Measurements from ENCODE around the gene THBD.

The THBD gene

DNA sequence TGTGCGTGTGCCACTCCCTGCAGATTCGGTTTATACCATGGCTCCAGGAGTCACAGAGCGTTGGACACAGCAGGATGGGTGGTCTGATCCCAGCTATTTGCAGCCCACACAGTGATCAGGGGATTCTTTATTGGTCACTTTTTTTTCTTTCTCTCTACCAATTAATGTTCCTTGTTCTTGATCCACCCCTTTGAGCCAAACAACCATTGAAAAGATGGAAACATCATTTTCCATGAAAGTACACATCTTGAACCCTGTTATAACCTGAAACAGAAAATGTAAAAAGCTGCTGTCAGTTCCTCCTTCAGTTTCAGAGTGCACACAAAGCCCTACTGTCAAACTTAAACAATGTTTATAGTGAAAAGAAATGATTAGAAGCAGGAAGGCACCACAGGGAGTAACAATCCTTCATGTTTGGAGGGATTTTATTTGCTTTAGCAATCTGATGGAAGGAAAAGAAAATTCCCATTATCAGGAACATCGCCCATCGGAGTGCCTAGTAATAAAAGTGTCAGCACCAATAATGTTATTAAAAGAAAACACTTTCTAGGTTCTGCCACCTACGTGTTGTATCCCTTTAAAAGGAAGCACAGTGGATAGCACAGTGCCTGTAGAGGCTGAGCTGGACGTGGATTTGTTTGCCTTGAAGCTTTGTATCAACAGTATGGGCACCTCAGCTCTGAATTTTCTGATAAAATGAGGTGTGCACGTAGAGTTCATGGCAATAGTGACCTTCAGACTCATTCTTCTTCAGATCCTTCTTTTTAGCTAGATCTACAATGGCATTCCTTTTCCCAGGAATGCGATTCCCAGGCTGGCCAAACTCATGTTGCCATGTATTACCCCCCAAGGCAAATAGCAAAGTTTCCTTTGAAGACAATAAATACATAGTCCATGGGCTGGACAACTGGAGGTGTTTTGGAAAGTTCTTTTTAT is 16.1 kb upstream of the THBD start:
- no peaks in the 10 kb centered on the region for H3K36me3 Mint-ChIP-seq (ENCODE audit: insufficient read depth)
- no peak for ATAC-seq (replicated peaks; ENCODE audit: extremely low read depth, poor library complexity, severe bottlenecking)
- no peak for DNase-seq (ENCODE audit: low spot score in 2 of 2)
- no peaks in the 10 kb centered on the region for H3K9me3 Mint-ChIP-seq
- H3K4me3 Mint-ChIP-seq = no peak overlapping the region
- no peaks in the 10 kb centered on the region for H3K4me1 Mint-ChIP-seq
- peaks cover 13% of the 10 kb centered on the region for H3K27me3 Mint-ChIP-seq
- no peak overlapping the region for H3K27ac Mint-ChIP-seq (ENCODE audit: low read depth)

DNA sequence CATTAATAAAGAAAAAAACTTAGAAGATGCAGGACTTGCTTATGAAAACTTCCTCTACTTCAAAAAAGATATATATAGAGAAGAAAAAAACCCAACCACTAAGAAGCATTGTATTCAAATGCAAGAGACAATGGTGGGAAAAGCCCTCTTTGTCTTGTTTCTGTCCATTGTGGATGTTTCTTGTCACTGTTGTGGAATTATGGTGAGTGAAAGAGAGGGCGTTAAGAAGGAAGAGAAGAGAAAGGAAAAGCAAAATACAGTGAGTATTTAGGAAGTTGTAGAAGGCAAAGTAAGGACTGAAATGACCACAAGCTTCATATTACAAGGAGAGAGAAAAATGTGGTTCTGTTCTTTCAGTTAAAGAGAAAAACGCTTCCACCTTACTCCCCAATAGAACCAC is 14.1 kb upstream of the THBD start:
- no peak for DNase-seq (ENCODE audit: low spot score in 2 of 2)
- no peak overlapping the region for H3K4me3 Mint-ChIP-seq
- no peak overlapping the region for H3K27ac Mint-ChIP-seq (ENCODE audit: low read depth)
- H3K27me3 Mint-ChIP-seq = peaks cover 13% of the 10 kb centered on the region
- H3K9me3 Mint-ChIP-seq = no peaks in the 10 kb centered on the region
- H3K36me3 Mint-ChIP-seq (ENCODE audit: insufficient read depth) = no peaks in the 10 kb centered on the region
- no peaks in the 10 kb centered on the region for H3K4me1 Mint-ChIP-seq
- ATAC-seq (replicated peaks; ENCODE audit: extremely low read depth, poor library complexity, severe bottlenecking) = no peak

DNA sequence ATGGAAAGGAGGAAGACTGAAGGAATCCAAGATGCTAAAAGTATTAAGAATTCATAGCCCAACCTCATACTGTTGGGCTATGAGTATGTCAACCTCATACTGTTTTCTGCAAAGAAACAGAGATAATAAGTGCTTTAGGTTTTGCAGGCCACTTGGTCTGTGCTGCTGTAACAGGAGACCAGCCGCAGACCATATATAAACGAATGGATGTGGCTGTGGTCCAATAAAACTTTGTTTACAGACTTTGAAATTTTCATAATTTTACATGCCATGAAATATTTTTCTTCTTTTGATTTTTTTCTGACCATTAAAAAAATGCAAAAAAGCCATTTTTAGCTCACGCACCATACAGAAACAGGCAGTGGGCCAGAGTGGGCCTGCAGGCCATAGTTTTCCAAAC is 13.7 kb upstream of the THBD start:
- no peaks in the 10 kb centered on the region for H3K36me3 Mint-ChIP-seq (ENCODE audit: insufficient read depth)
- ATAC-seq (replicated peaks; ENCODE audit: extremely low read depth, poor library complexity, severe bottlenecking) (no peak), DNase-seq (ENCODE audit: low spot score in 2 of 2) (no peak)
- peaks cover 13% of the 10 kb centered on the region for H3K27me3 Mint-ChIP-seq
- no peaks in the 10 kb centered on the region for H3K4me1 Mint-ChIP-seq
- no peak overlapping the region for H3K27ac Mint-ChIP-seq (ENCODE audit: low read depth)
- H3K4me3 Mint-ChIP-seq = no peak overlapping the region
- H3K9me3 Mint-ChIP-seq = no peaks in the 10 kb centered on the region

DNA sequence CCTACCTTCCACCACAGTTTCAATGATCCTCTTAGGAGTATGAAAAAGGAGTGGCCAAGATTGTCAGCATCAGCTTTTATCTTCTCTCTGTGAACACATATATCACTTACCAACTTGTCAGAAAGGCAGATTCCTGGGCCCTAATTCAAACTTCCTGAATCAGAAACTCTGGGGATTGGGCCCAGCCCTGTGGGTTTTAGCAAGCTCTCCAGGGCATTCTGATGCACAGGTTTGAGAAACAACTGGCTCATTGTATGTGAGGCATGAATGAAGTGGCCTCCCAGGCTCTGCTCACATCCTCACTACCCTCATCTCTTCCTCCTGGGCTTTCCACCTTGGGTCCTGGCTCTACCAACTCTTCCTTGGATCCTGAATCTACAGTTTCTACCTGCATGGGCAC is 13.2 kb upstream of the THBD start:
- DNase-seq (ENCODE audit: low spot score in 2 of 2) = no peak
- H3K9me3 Mint-ChIP-seq = no peaks in the 10 kb centered on the region
- no peak for ATAC-seq (replicated peaks; ENCODE audit: extremely low read depth, poor library complexity, severe bottlenecking)
- H3K4me3 Mint-ChIP-seq = no peak overlapping the region
- H3K4me1 Mint-ChIP-seq = no peaks in the 10 kb centered on the region
- H3K36me3 Mint-ChIP-seq (ENCODE audit: insufficient read depth) = no peaks in the 10 kb centered on the region
- H3K27ac Mint-ChIP-seq (ENCODE audit: low read depth) = no peak overlapping the region
- H3K27me3 Mint-ChIP-seq = peaks cover 13% of the 10 kb centered on the region

DNA sequence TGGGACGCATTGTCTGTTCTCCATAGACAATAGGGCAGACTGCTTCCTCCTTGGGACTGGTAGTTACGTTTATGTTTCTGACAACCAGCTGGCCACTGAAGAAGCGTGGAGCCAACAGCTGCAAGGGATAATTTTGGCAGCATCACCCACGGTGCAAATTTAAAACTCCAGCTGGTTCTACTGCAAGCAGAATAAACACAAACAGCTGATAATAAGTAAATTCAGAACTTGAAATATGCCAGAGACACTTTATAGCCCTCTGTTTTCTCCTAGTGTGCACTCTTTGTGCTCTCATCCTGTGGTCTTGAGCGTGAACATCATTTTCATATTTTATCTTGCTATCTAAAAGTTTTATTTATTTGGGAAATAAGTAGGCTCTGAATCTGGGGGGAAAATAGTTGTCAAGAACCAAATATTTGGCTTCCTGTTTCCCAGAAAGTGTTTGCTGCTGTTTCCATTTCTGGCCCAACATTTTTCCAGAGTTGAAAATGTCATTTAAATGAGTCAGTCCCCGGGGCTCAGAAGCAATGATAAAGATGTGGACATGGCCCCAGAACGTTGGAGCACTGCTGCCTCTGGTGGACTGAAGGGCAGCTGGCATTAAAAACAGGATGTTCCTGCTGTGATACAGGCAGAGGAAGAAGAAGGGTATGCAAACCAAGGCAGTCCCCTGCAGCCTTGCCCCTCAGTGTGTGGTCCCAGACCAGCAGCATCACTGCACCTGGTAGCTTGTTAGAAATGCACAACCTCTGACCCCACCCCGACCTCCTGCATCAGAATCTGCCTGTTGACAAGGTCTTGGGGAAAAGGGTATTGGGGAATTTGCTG is 12.5 kb upstream of the THBD start:
- H3K27me3 Mint-ChIP-seq = peaks cover 13% of the 10 kb centered on the region
- H3K4me3 Mint-ChIP-seq = no peak overlapping the region
- H3K36me3 Mint-ChIP-seq (ENCODE audit: insufficient read depth) = no peaks in the 10 kb centered on the region
- no peak for DNase-seq (ENCODE audit: low spot score in 2 of 2)
- H3K27ac Mint-ChIP-seq (ENCODE audit: low read depth) = no peak overlapping the region
- no peaks in the 10 kb centered on the region for H3K9me3 Mint-ChIP-seq
- no peaks in the 10 kb centered on the region for H3K4me1 Mint-ChIP-seq
- no peak for ATAC-seq (replicated peaks; ENCODE audit: extremely low read depth, poor library complexity, severe bottlenecking)

GRCh38 chr20:23061262-23061661 is 11.8 kb upstream of the THBD start:
- Mint-ChIP-seq H3K36me3 (ENCODE audit: insufficient read depth) (no peaks in the 10 kb centered on the region), H3K9me3 (no peaks in the 10 kb centered on the region), H3K4me3 (no peak overlapping the region), H3K27me3 (peaks cover 13% of the 10 kb centered on the region), H3K4me1 (no peaks in the 10 kb centered on the region), H3K27ac (ENCODE audit: low read depth) (no peak overlapping the region)
- DNase-seq (ENCODE audit: low spot score in 2 of 2) = no peak
- no peak for ATAC-seq (replicated peaks; ENCODE audit: extremely low read depth, poor library complexity, severe bottlenecking)

DNA sequence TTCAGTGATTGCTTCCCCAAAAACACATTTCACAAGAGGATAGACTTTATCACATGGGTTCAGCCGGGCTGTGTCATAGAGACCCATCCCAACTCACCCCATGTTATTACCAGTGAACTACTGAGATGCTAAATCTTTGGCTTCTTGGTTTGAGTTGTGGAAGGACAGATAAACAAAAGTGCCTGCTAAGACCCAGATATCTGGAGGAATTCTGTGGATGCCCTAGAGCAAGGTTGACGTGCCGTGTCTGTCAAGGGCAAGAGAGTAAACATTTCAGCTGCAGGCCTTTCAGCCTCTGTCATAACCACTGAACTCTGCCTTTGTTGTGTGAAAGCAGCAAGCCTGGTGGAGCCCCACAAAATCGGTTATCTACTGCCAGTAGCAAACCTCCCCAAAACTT is 11.2 kb upstream of the THBD start:
- Mint-ChIP-seq H3K4me1 (no peaks in the 10 kb centered on the region), H3K27ac (ENCODE audit: low read depth) (no peak overlapping the region)

DNA sequence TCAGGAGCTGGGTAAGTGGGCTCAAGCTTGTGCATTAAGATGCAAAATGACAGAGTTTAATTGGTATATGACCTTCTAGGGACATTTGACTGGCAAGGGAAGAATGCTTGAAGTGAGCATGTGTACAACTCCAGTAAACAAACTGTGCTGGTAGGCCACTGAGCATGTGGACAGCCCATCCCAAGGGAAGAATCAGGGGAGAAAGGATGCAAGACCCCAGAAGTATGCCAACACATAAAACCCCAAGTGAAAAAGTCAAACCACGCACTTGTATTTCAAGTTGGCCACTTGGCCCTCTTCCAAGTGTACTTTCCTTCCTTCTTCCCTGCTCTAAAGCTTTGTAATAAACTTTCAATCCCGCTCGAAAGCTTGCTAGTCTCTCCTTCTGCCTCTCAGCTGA is 10.4 kb upstream of the THBD start:
- H3K27me3 Mint-ChIP-seq = peaks cover 7% of the 10 kb centered on the region
- no peaks in the 10 kb centered on the region for H3K36me3 Mint-ChIP-seq (ENCODE audit: insufficient read depth)
- no peaks in the 10 kb centered on the region for H3K4me1 Mint-ChIP-seq
- ATAC-seq (replicated peaks; ENCODE audit: extremely low read depth, poor library complexity, severe bottlenecking) (no peak), DNase-seq (ENCODE audit: low spot score in 2 of 2) (no peak)
- no peak overlapping the region for H3K27ac Mint-ChIP-seq (ENCODE audit: low read depth)
- no peak overlapping the region for H3K4me3 Mint-ChIP-seq
- H3K9me3 Mint-ChIP-seq = no peaks in the 10 kb centered on the region

More for the DNA sequence above, 11.2 kb upstream of the THBD start:
- ATAC-seq (replicated peaks; ENCODE audit: extremely low read depth, poor library complexity, severe bottlenecking) = no peak
- peaks cover 13% of the 10 kb centered on the region for H3K27me3 Mint-ChIP-seq
- no peak for DNase-seq (ENCODE audit: low spot score in 2 of 2)
- no peak overlapping the region for H3K4me3 Mint-ChIP-seq
- H3K36me3 Mint-ChIP-seq (ENCODE audit: insufficient read depth) = no peaks in the 10 kb centered on the region
- no peaks in the 10 kb centered on the region for H3K9me3 Mint-ChIP-seq

DNA sequence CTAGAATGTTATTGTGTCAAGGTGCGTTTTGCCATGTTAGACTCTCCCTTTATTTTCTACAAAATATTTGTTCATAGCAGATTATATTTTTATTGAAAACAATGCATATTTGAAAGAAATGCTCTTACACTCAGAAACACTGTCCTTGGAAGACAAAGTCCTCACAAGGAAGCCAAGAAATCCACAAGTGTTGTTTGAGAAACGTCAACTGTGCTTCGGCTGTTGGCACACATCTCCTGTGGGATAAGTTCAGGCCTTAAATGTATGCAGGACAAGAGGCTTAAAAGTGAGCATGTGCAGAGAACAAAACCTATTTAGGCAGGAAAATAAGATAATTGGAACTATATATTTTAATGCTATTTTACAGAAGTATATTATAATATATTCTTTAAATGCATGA is 9.5 kb upstream of the THBD start:
- no peak overlapping the region for H3K4me3 Mint-ChIP-seq
- no peaks in the 10 kb centered on the region for H3K9me3 Mint-ChIP-seq
- H3K4me1 Mint-ChIP-seq = no peaks in the 10 kb centered on the region
- ATAC-seq (replicated peaks; ENCODE audit: extremely low read depth, poor library complexity, severe bottlenecking) (no peak), DNase-seq (ENCODE audit: low spot score in 2 of 2) (no peak)
- H3K27me3 Mint-ChIP-seq = no peaks in the 10 kb centered on the region
- no peaks in the 10 kb centered on the region for H3K36me3 Mint-ChIP-seq (ENCODE audit: insufficient read depth)
- no peak overlapping the region for H3K27ac Mint-ChIP-seq (ENCODE audit: low read depth)

DNA sequence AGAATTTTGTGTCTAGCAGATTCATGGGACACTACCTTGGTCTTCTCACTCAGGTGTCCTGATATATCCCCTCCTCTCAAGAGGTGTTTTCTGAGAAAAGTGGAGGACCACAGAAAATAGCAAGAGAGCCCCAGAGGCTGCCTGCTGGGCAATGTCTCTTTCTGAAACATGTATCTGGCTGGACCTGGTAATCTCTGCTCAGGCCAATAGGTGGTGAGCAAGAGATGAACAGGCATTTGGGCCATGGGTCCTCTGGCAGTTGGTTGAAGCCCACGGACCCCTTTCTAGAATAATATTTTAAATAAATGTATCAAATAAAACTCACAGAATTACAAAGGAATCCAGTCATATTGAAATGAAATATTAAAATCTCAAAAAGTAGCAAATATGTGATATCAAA is 8.8 kb upstream of the THBD start:
- no peak overlapping the region for H3K27ac Mint-ChIP-seq (ENCODE audit: low read depth)
- DNase-seq (ENCODE audit: low spot score in 2 of 2) (no peak), ATAC-seq (replicated peaks; ENCODE audit: extremely low read depth, poor library complexity, severe bottlenecking) (no peak)
- no peaks in the 10 kb centered on the region for H3K36me3 Mint-ChIP-seq (ENCODE audit: insufficient read depth)
- H3K9me3 Mint-ChIP-seq = no peaks in the 10 kb centered on the region
- no peaks in the 10 kb centered on the region for H3K4me1 Mint-ChIP-seq
- H3K27me3 Mint-ChIP-seq = peaks cover 7% of the 10 kb centered on the region
- H3K4me3 Mint-ChIP-seq = no peak overlapping the region

DNA sequence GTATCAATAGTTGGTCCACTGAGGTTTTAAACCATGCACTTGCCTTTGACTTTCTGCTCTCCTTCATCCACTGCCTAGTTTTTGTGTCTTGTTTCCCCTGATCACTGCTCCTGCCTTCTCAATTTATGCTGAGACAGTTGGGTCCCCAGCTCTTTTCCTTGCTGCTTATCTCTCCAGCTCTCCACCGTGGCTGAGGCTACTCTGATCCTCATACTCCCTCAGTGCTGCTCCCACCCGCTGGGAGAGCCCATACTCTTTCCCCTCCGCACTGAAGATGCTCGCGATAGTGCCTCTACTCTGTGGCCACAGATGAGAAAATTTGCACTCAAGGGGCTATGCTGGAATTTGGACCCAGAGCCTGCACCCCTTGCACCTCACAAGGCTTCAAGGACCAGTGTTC is 3.4 kb upstream of the THBD start:
- no peaks in the 10 kb centered on the region for H3K9me3 Mint-ChIP-seq
- no peak overlapping the region for H3K27ac Mint-ChIP-seq (ENCODE audit: low read depth)
- H3K36me3 Mint-ChIP-seq (ENCODE audit: insufficient read depth) = no peaks in the 10 kb centered on the region
- ATAC-seq (replicated peaks; ENCODE audit: extremely low read depth, poor library complexity, severe bottlenecking) (no peak), DNase-seq (ENCODE audit: low spot score in 2 of 2) (no peak)
- peaks cover 43% of the 10 kb centered on the region for H3K27me3 Mint-ChIP-seq
- H3K4me3 Mint-ChIP-seq = no peak overlapping the region
- peaks cover 4% of the 10 kb centered on the region for H3K4me1 Mint-ChIP-seq

- H3K4me3 Mint-ChIP-seq = peak overlapping the region; percentile 18
- no peak for DNase-seq (ENCODE audit: low spot score in 2 of 2)
- H3K27me3 Mint-ChIP-seq = peaks cover 55% of the 10 kb centered on the region
Observed at GRCh38 chr20:23050847-23051627, 1.6 kb upstream of the THBD start.

More at GRCh38 chr20:23050847-23051627, 1.6 kb upstream of the THBD start:
- no peak for ATAC-seq (replicated peaks; ENCODE audit: extremely low read depth, poor library complexity, severe bottlenecking)
- Mint-ChIP-seq H3K36me3 (ENCODE audit: insufficient read depth) (peaks cover 2% of the 10 kb centered on the region), H3K9me3 (no peaks in the 10 kb centered on the region), H3K4me1 (peaks cover 4% of the 10 kb centered on the region), H3K27ac (ENCODE audit: low read depth) (no peak overlapping the region)
